ENCODE data around the gene ATG7. TPM values are rescaled to one million over a fixed set of nuclear protein-coding genes. Genes with fewer than 3 reads are reported as not detected.

ATG7 gene
- total RNA-seq, 4 donors from 2014 or later = 45.8 to 85.3 (median 67.3) TPM

- H3K4me3 ChIP-seq (replicated peaks in 1 of 3) = no peak overlapping the region
- no peak overlapping the region for H3K27ac ChIP-seq
- H3K4me1 ChIP-seq = peaks cover 20 to 51% of the 10 kb centered on the region in 2 donors
- no peaks in the 10 kb centered on the region for H3K9me3 ChIP-seq
- H3K27me3 ChIP-seq = no peaks in the 10 kb centered on the region
- intact Hi-C loops (cut with DNase I) = no loop called here
- TF ChIP-seq CTCF (IDR thresholded peaks at IDR 0.05) (no peak), POLR2A (IDR thresholded peaks at IDR 0.05) (no peak)
- no peaks in the 10 kb centered on the region for H3K36me3 ChIP-seq
- 92 to 96% methylated on average over 7 to 9 of the region's 9 CpGs for WGBS, 2 donors
- DNase-seq = no peak
Observed at GRCh38 chr3:11546657-11547302, 274.6 kb downstream of the ATG7 start.

GRCh38 chr3:11547498-11547897 lies 275.3 kb downstream of the ATG7 start:
- WGBS, 2 donors = 97 to 98% methylated on average over 2 of the region's 2 CpGs
- no peaks in the 10 kb centered on the region for H3K27me3 ChIP-seq
- no peak for DNase-seq
- intact Hi-C loops (cut with DNase I) = no loop called here
- no peaks in the 10 kb centered on the region for H3K36me3 ChIP-seq
- H3K9me3 ChIP-seq = no peaks in the 10 kb centered on the region
- no peak overlapping the region for H3K4me3 ChIP-seq (replicated peaks in 1 of 3)
- TF ChIP-seq CTCF (IDR thresholded peaks at IDR 0.05) = no peak
- no peak for TF ChIP-seq POLR2A (IDR thresholded peaks at IDR 0.05)
- peak overlapping the region in 1 of 3 donors; percentile 83 for H3K27ac ChIP-seq
- peaks cover 20 to 48% of the 10 kb centered on the region in 2 donors for H3K4me1 ChIP-seq

GRCh38 chr3:11548721-11549131 lies 276.5 kb downstream of the ATG7 start:
- H3K27ac ChIP-seq = peak overlapping the region; percentile 76 to 83 (median 79)
- H3K36me3 ChIP-seq = no peaks in the 10 kb centered on the region
- H3K4me3 ChIP-seq (replicated peaks in 1 of 3) = no peak overlapping the region
- WGBS, 2 donors = 62 to 80% methylated on average over 7 of the region's 7 CpGs
- H3K9me3 ChIP-seq = no peaks in the 10 kb centered on the region
- peaks cover 24 to 57% of the 10 kb centered on the region in 2 donors for H3K4me1 ChIP-seq
- DNase-seq = peak in 1 of 2 donors; percentile 77
- peak in 1 of 2 donors; percentile 23 for TF ChIP-seq POLR2A (IDR thresholded peaks at IDR 0.05)
- TF ChIP-seq CTCF (IDR thresholded peaks at IDR 0.05) = no peak
- intact Hi-C loops (cut with DNase I) = no loop called here
- H3K27me3 ChIP-seq = no peaks in the 10 kb centered on the region

- Histone ChIP-seq H3K27ac (peak overlapping the region; percentile 76 to 83 (median 79)), H3K27me3 (no peaks in the 10 kb centered on the region), H3K4me3 (replicated peaks in 1 of 3) (no peak overlapping the region), H3K9me3 (no peaks in the 10 kb centered on the region), H3K36me3 (no peaks in the 10 kb centered on the region), H3K4me1 (peaks cover 27 to 61% of the 10 kb centered on the region in 2 donors)
- TF ChIP-seq POLR2A (IDR thresholded peaks at IDR 0.05) = peak in 1 of 2 donors; percentile 45
- no peak for TF ChIP-seq CTCF (IDR thresholded peaks at IDR 0.05)
- intact Hi-C loops (cut with DNase I) = no loop called here
- DNase-seq = peak; percentile 76 to 78
- 41 to 43% methylated on average over 9 of the region's 9 CpGs for WGBS, 2 donors
Observed at GRCh38 chr3:11549580-11550140, 277.5 kb downstream of the ATG7 start.

- Histone ChIP-seq H3K36me3 (peaks cover 0 to 8% of the 10 kb centered on the region in 2 donors), H3K4me3 (replicated peaks in 1 of 3) (no peak overlapping the region), H3K27me3 (no peaks in the 10 kb centered on the region), H3K4me1 (peaks cover 30 to 65% of the 10 kb centered on the region in 2 donors), H3K9me3 (no peaks in the 10 kb centered on the region), H3K27ac (peak overlapping the region in 1 of 3 donors; percentile 8)
- intact Hi-C loops (cut with DNase I) = no loop called here
- DNase-seq = no peak
- 89 to 90% methylated on average over 17 of the region's 17 CpGs for WGBS, 2 donors
- no peak for TF ChIP-seq CTCF (IDR thresholded peaks at IDR 0.05)
- no peak for TF ChIP-seq POLR2A (IDR thresholded peaks at IDR 0.05)
Observed at GRCh38 chr3:11551036-11551435, 278.8 kb downstream of the ATG7 start.

Data from thyroid gland (tissue), 4 donors.